Skeletal muscle tissue (tissue), 4 donors: ENCODE results near the gene SSBP2. TPM values are rescaled to one million over a fixed set of nuclear protein-coding genes. Genes with fewer than 3 reads are reported as not detected.

Experiments used
- H3K27ac ChIP-seq: one replicate; pipeline ENCODE4 v1.7.0; 2013; ENCODE audit warnings: mild to moderate bottlenecking, low read depth, low read length, inconsistent platforms
- H3K27me3 ChIP-seq, 3 donors: one replicate each; pipeline ENCODE4 v1.7.0; 2013; ENCODE audit warnings: low read length in 3 of 3; ENCODE audit not compliant: control insufficient read depth in 3 of 3, insufficient read depth in 3 of 3
- H3K36me3 ChIP-seq, 3 donors: one replicate each; pipeline ENCODE4 v1.7.0; 2013; ENCODE audit warnings: low read length in 3 of 3; ENCODE audit not compliant: control insufficient read depth in 3 of 3, insufficient read depth in 3 of 3
- H3K4me1 ChIP-seq, 3 donors: one replicate each; pipeline ENCODE4 v1.7.0; 2013; ENCODE audit warnings: low read length in 3 of 3, mild to moderate bottlenecking in 3 of 3; ENCODE audit not compliant: control insufficient read depth in 3 of 3, insufficient read depth in 3 of 3
- H3K4me3 ChIP-seq, 3 donors: one replicate each; pipeline ENCODE4 v1.7.0; 2013; ENCODE audit warnings: low read length in 3 of 3
- H3K9ac ChIP-seq, 3 donors: one replicate each; pipeline ENCODE4 v1.7.0; 2013; ENCODE audit warnings: low read length in 3 of 3, mild to moderate bottlenecking in 3 of 3, moderate library complexity in 2 of 3, low read depth in 1 of 3
- H3K9me3 ChIP-seq, 3 donors: one replicate each; pipeline ENCODE4 v1.7.0; 2013; ENCODE audit warnings: low read length in 3 of 3; ENCODE audit not compliant: control insufficient read depth in 3 of 3
- total RNA-seq: library from RNA; depleted of rRNA; stranded (reverse); fragments of >200 nt; gene quantifications from one replicate; pipeline ENCODE4 v1.2.3, GENCODE V29; 2014
- donor health status: Osteomylitis.

Gene SSBP2
- total RNA-seq, 1 donor from 2014 or later = 44.4 TPM

GRCh38 chr5:81657386-81657785 lies 93.5 kb downstream of the SSBP2 start:
- H3K9me3 ChIP-seq = no peaks in the 10 kb centered on the region
- no peaks in the 10 kb centered on the region for H3K4me1 ChIP-seq
- no peak overlapping the region for H3K4me3 ChIP-seq
- H3K9ac ChIP-seq = no peak overlapping the region
- no peaks in the 10 kb centered on the region for H3K36me3 ChIP-seq
- H3K27me3 ChIP-seq = no peaks in the 10 kb centered on the region
- no peak overlapping the region for H3K27ac ChIP-seq

DNA sequence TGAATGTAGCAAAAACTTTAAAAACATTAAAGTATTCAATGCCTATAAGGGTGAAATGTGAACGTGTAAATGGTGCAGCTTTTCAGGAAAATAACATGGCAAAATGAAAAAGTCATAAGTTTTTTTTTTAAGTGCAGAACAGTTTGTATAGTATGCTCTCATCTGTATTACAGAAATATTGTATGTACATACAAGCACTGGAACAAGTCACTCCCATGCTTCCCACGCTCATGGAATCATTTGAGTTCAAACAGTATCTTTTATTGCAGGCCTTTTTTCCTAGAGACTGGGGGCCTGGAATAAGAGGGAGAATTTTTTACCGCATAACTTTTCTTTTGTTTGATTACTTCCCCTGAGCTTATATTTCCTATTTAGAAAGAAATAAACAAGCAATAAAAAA lies 94.1 kb downstream of the SSBP2 start:
- no peaks in the 10 kb centered on the region for H3K9me3 ChIP-seq
- H3K4me3 ChIP-seq = no peak overlapping the region
- H3K27me3 ChIP-seq = no peaks in the 10 kb centered on the region
- no peak overlapping the region for H3K9ac ChIP-seq
- no peaks in the 10 kb centered on the region for H3K36me3 ChIP-seq
- H3K27ac ChIP-seq = no peak overlapping the region
- H3K4me1 ChIP-seq = peaks cover 0 to under 1% (median 0%) of the 10 kb centered on the region in 3 donors

- Histone ChIP-seq H3K27me3 (no peaks in the 10 kb centered on the region), H3K9ac (no peak overlapping the region), H3K9me3 (no peaks in the 10 kb centered on the region)
Observed at GRCh38 chr5:81650987-81651386, 99.9 kb downstream of the SSBP2 start.

GRCh38 chr5:81646469-81646995 lies 104.4 kb downstream of the SSBP2 start:
- no peaks in the 10 kb centered on the region for H3K9me3 ChIP-seq
- H3K4me3 ChIP-seq = no peak overlapping the region
- H3K4me1 ChIP-seq = peaks cover under 1 to 7% (median 3%) of the 10 kb centered on the region in 3 donors
- no peak overlapping the region for H3K9ac ChIP-seq
- H3K27me3 ChIP-seq = no peaks in the 10 kb centered on the region
- no peak overlapping the region for H3K27ac ChIP-seq
- H3K36me3 ChIP-seq = peaks cover 0 to 6% (median 0%) of the 10 kb centered on the region in 3 donors

More at GRCh38 chr5:81650987-81651386, 99.9 kb downstream of the SSBP2 start:
- Histone ChIP-seq H3K27ac (no peak overlapping the region), H3K36me3 (peaks cover 0 to 4% (median 0%) of the 10 kb centered on the region in 3 donors), H3K4me3 (no peak overlapping the region), H3K4me1 (peaks cover 3 to 7% (median 4%) of the 10 kb centered on the region in 3 donors)

GRCh38 chr5:81642210-81642609 lies 108.7 kb downstream of the SSBP2 start:
- no peak overlapping the region for H3K9ac ChIP-seq
- no peaks in the 10 kb centered on the region for H3K27me3 ChIP-seq
- H3K27ac ChIP-seq = no peak overlapping the region
- H3K4me1 ChIP-seq = no peaks in the 10 kb centered on the region
- no peaks in the 10 kb centered on the region for H3K9me3 ChIP-seq
- no peak overlapping the region for H3K4me3 ChIP-seq
- peaks cover 0 to 2% (median 0%) of the 10 kb centered on the region in 3 donors for H3K36me3 ChIP-seq

- Histone ChIP-seq H3K36me3 (peaks cover 0 to 7% (median 0%) of the 10 kb centered on the region in 3 donors), H3K27ac (no peak overlapping the region), H3K27me3 (no peaks in the 10 kb centered on the region), H3K9ac (no peak overlapping the region), H3K4me3 (no peak overlapping the region), H3K4me1 (no peaks in the 10 kb centered on the region), H3K9me3 (no peaks in the 10 kb centered on the region)
Observed at GRCh38 chr5:81639556-81639955, 111.3 kb downstream of the SSBP2 start.

GRCh38 chr5:81638471-81638870 lies 112.4 kb downstream of the SSBP2 start:
- no peak overlapping the region for H3K27ac ChIP-seq
- no peaks in the 10 kb centered on the region for H3K9me3 ChIP-seq
- H3K9ac ChIP-seq = no peak overlapping the region
- peaks cover 0 to 7% (median 0%) of the 10 kb centered on the region in 3 donors for H3K36me3 ChIP-seq
- no peak overlapping the region for H3K4me3 ChIP-seq
- no peaks in the 10 kb centered on the region for H3K4me1 ChIP-seq
- H3K27me3 ChIP-seq = no peaks in the 10 kb centered on the region

DNA sequence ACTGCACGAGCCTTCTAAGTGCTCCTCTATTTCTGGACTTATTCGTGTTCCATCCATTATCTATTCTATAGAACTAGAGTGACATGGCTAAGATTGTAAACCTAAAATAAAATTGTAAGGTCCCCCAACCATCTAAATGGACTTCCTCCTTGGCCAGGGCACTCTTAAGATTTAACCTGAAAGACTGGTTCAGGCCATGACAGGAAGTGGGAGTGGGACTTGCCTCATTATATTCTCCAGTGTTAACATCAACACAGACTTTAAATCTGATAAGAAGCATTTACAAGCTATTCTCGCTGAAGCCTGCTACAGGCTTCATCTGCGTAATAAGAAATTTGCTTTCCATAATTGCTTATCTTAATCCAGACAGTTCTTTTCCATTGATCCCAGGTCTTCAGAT lies 117.0 kb downstream of the SSBP2 start:
- Histone ChIP-seq H3K9ac (no peak overlapping the region), H3K4me1 (no peaks in the 10 kb centered on the region), H3K27ac (no peak overlapping the region), H3K4me3 (no peak overlapping the region), H3K27me3 (no peaks in the 10 kb centered on the region), H3K36me3 (peaks cover 0 to 4% (median 0%) of the 10 kb centered on the region in 3 donors), H3K9me3 (no peaks in the 10 kb centered on the region)

DNA sequence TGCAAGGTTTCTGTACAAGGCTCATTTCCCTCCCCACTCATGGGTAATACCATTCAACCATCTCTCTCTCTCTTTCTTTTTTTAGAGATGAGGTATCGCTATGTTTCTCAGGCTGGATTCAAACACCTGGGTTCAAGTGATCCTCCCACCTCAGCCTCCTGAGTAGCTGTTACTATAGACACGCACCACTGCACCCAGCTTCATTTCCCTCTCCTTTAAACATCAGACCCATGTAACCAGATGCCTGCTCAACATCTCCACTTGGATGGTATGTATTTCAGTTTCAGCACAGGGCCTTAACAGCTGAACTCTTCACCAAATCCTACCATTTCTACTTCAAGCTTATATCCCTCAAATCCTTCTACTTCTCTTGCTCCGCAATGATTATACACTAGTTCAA lies 117.4 kb downstream of the SSBP2 start:
- no peak overlapping the region for H3K27ac ChIP-seq
- H3K4me3 ChIP-seq = no peak overlapping the region
- H3K9me3 ChIP-seq = no peaks in the 10 kb centered on the region
- no peak overlapping the region for H3K9ac ChIP-seq
- H3K27me3 ChIP-seq = no peaks in the 10 kb centered on the region
- no peaks in the 10 kb centered on the region for H3K4me1 ChIP-seq
- H3K36me3 ChIP-seq = peaks cover 0 to 4% (median 0%) of the 10 kb centered on the region in 3 donors

- Histone ChIP-seq H3K27ac (no peak overlapping the region), H3K27me3 (no peaks in the 10 kb centered on the region), H3K4me1 (no peaks in the 10 kb centered on the region), H3K36me3 (peaks cover 0 to 4% (median 0%) of the 10 kb centered on the region in 3 donors), H3K4me3 (no peak overlapping the region), H3K9ac (no peak overlapping the region), H3K9me3 (no peaks in the 10 kb centered on the region)
Observed at GRCh38 chr5:81632679-81633078, 118.2 kb downstream of the SSBP2 start.
